ENCODE measurements around the gene GSG1L. TPM values are rescaled to one million over a fixed set of nuclear protein-coding genes. Genes with fewer than 3 reads are reported as not detected.
A peak's percentile ranks its signal among the peaks of the same experiment; 100 is the strongest.

GSG1L gene
- total RNA-seq, 1 donor, result not detected

- Histone ChIP-seq H4K20me1 (ENCODE audit: insufficient read depth, low read length) (no peaks in the 10 kb centered on the region), H3K36me3 (ENCODE audit: insufficient read depth, low read length) (peaks cover 5% of the 10 kb centered on the region), H3K27me3 (ENCODE audit: insufficient read depth, low read length) (no peaks in the 10 kb centered on the region), H3K27ac (ENCODE audit: low read depth, low read length) (no peak overlapping the region), H3K4me3 (ENCODE audit: insufficient read depth, low read length) (no peak overlapping the region), H3K4me2 (ENCODE audit: insufficient read depth, low read length) (no peak overlapping the region), H3K4me1 (ENCODE audit: insufficient read depth, low read length) (peaks cover 13% of the 10 kb centered on the region), H3K9me3 (ENCODE audit: low read depth, low read length) (no peaks in the 10 kb centered on the region), H2AFZ (ENCODE audit: low read length) (no peak overlapping the region), H3K79me2 (ENCODE audit: insufficient read depth, low read length) (no peaks in the 10 kb centered on the region)
- no peak for TF ChIP-seq CTCF (IDR thresholded peaks at IDR 0.05; ENCODE audit: extremely low read depth, low read depth, low read length)
- DNase-seq (ENCODE audit: insufficient read length, low spot score, missing footprints), result peak; percentile 30
These were observed 303.3 kb downstream of the GSG1L start for GRCh38 chr16:27759967-27760788.

GRCh38 chr16:27759301-27759871 is 304.1 kb downstream of the GSG1L start:
- Histone ChIP-seq H2AFZ (ENCODE audit: low read length) (no peak overlapping the region), H3K27ac (ENCODE audit: low read depth, low read length) (no peak overlapping the region)
- DNase-seq (ENCODE audit: insufficient read length, low spot score, missing footprints), result peak; percentile 81

GRCh38 chr16:27758544-27758943 is 305.0 kb downstream of the GSG1L start:
- H3K4me2 ChIP-seq (ENCODE audit: insufficient read depth, low read length), result no peak overlapping the region
- no peaks in the 10 kb centered on the region for H3K27me3 ChIP-seq (ENCODE audit: insufficient read depth, low read length)
- no peaks in the 10 kb centered on the region for H3K36me3 ChIP-seq (ENCODE audit: insufficient read depth, low read length)
- no peak overlapping the region for H3K27ac ChIP-seq (ENCODE audit: low read depth, low read length)
- H3K4me3 ChIP-seq (ENCODE audit: insufficient read depth, low read length), result no peak overlapping the region
- H3K4me1 ChIP-seq (ENCODE audit: insufficient read depth, low read length), result peaks cover 13% of the 10 kb centered on the region
- no peaks in the 10 kb centered on the region for H3K79me2 ChIP-seq (ENCODE audit: insufficient read depth, low read length)
- H3K9me3 ChIP-seq (ENCODE audit: low read depth, low read length), result no peaks in the 10 kb centered on the region
- no peak overlapping the region for H2AFZ ChIP-seq (ENCODE audit: low read length)
- DNase-seq (ENCODE audit: insufficient read length, low spot score, missing footprints), result no peak
- H4K20me1 ChIP-seq (ENCODE audit: insufficient read depth, low read length), result no peaks in the 10 kb centered on the region
- no peak for TF ChIP-seq CTCF (IDR thresholded peaks at IDR 0.05; ENCODE audit: extremely low read depth, low read depth, low read length)

More at GRCh38 chr16:27759301-27759871, 304.1 kb downstream of the GSG1L start:
- H4K20me1 ChIP-seq (ENCODE audit: insufficient read depth, low read length), result no peaks in the 10 kb centered on the region
- no peaks in the 10 kb centered on the region for H3K27me3 ChIP-seq (ENCODE audit: insufficient read depth, low read length)
- no peak overlapping the region for H3K4me3 ChIP-seq (ENCODE audit: insufficient read depth, low read length)
- peaks cover 13% of the 10 kb centered on the region for H3K4me1 ChIP-seq (ENCODE audit: insufficient read depth, low read length)
- no peak overlapping the region for H3K4me2 ChIP-seq (ENCODE audit: insufficient read depth, low read length)
- no peak for TF ChIP-seq CTCF (IDR thresholded peaks at IDR 0.05; ENCODE audit: extremely low read depth, low read depth, low read length)
- no peaks in the 10 kb centered on the region for H3K79me2 ChIP-seq (ENCODE audit: insufficient read depth, low read length)
- H3K36me3 ChIP-seq (ENCODE audit: insufficient read depth, low read length), result peaks cover under 1% of the 10 kb centered on the region
- no peaks in the 10 kb centered on the region for H3K9me3 ChIP-seq (ENCODE audit: low read depth, low read length)

All from osteoblast (primary cell).